ENCODE data around the gene CNKSR1.
A peak's percentile ranks its signal among the peaks of the same experiment; 100 is the strongest.

Gene CNKSR1

GRCh38 chr1:26190373-26190987 lies 13.2 kb downstream of the CNKSR1 start, which contains the start of gene CATSPER4:
TSS of gene CATSPER4 (plus strand) at chr1:26190602. CDS start at chr1:26190628, 26 bp downstream.
- in situ Hi-C loops (cut with HindIII; ENCODE audit: low sequenced_read_pairs): no loop called here
- peak; percentile 26 for TF ChIP-seq CTCF (IDR thresholded peaks at IDR 0.05; ENCODE audit: low read depth, low read length)
- no peak for DNase-seq (ENCODE audit: low read depth, low spot score)

GRCh38 chr1:26191739-26192138 lies 14.4 kb downstream of the CNKSR1 start:
- in situ Hi-C loops (cut with HindIII; ENCODE audit: low sequenced_read_pairs): no loop called here
- DNase-seq (ENCODE audit: low read depth, low spot score): no peak
- H3K4me3 ChIP-seq (ENCODE audit: low read depth, low read length): no peak overlapping the region
- no peak for TF ChIP-seq CTCF (IDR thresholded peaks at IDR 0.05; ENCODE audit: low read depth, low read length)

More at GRCh38 chr1:26190373-26190987, 13.2 kb downstream of the CNKSR1 start, which contains the start of gene CATSPER4:
- no peak within 1 kb of the TSS for H3K4me3 ChIP-seq (ENCODE audit: low read depth, low read length)

- DNase-seq (ENCODE audit: low read depth, low spot score): no peak
- in situ Hi-C loops (cut with HindIII; ENCODE audit: low sequenced_read_pairs): no loop called here
- H3K4me3 ChIP-seq (ENCODE audit: low read depth, low read length): no peak overlapping the region
- no peak for TF ChIP-seq CTCF (IDR thresholded peaks at IDR 0.05; ENCODE audit: low read depth, low read length)
Measured at GRCh38 chr1:26195805-26196204, 18.5 kb downstream of the CNKSR1 start.

GRCh38 chr1:26197301-26197700 lies 20.0 kb downstream of the CNKSR1 start:
- DNase-seq (ENCODE audit: low read depth, low spot score): no peak
- no peak overlapping the region for H3K4me3 ChIP-seq (ENCODE audit: low read depth, low read length)
- in situ Hi-C loops (cut with HindIII; ENCODE audit: low sequenced_read_pairs): no loop called here
- no peak for TF ChIP-seq CTCF (IDR thresholded peaks at IDR 0.05; ENCODE audit: low read depth, low read length)

- H3K4me3 ChIP-seq (ENCODE audit: low read depth, low read length): no peak overlapping the region
- DNase-seq (ENCODE audit: low read depth, low spot score): no peak
- no peak for TF ChIP-seq CTCF (IDR thresholded peaks at IDR 0.05; ENCODE audit: low read depth, low read length)
- in situ Hi-C loops (cut with HindIII; ENCODE audit: low sequenced_read_pairs): no loop called here
Measured at GRCh38 chr1:26197813-26198212, 20.5 kb downstream of the CNKSR1 start.

GRCh38 chr1:26200413-26200812 lies 23.1 kb downstream of the CNKSR1 start:
- no peak for TF ChIP-seq CTCF (IDR thresholded peaks at IDR 0.05; ENCODE audit: low read depth, low read length)
- no peak overlapping the region for H3K4me3 ChIP-seq (ENCODE audit: low read depth, low read length)
- in situ Hi-C loops (cut with HindIII; ENCODE audit: low sequenced_read_pairs): no loop called here
- no peak for DNase-seq (ENCODE audit: low read depth, low spot score)
